ENCODE measurements around the gene FAM47E. TPM values are rescaled to one million over a fixed set of nuclear protein-coding genes. Genes with fewer than 3 reads are reported as not detected.

FAM47E gene
- total and polyA plus RNA-seq, 2 donors (not counting 3 experiments of a cell fraction or from before 2014, with no cell fraction given), result 0.11 TPM; not detected in 1

GRCh38 chr4:76216975-76217814, 34.3 kb upstream of the FAM47E start:
- H3K9me1 ChIP-seq (replicated peaks; ENCODE audit: control insufficient read depth, extremely low read depth, insufficient read depth, low read length), result no peaks in the 10 kb centered on the region
- H3K27me3 ChIP-seq (ENCODE audit: control insufficient read depth in 2 of 2, insufficient read depth in 2 of 2, low read length in 2 of 2), result no peaks in the 10 kb centered on the region
- H3K79me2 ChIP-seq (ENCODE audit: control insufficient read depth, insufficient read depth, low read length), result peaks cover 10% of the 10 kb centered on the region
- BruUV-seq (replicated peaks), result no TSS peak
- H3K27ac ChIP-seq (ENCODE audit: insufficient read depth, low read depth, low read length), result no peak overlapping the region
- FAIRE-seq, result no peak
- dilution Hi-C loops (cut with MboI; ENCODE audit: extremely low pct_ligation_motif_present, low sequenced_read_pairs), result no loop called here
- no peaks in the 10 kb centered on the region for H3K9me3 ChIP-seq (replicated peaks; ENCODE audit: control insufficient read depth, insufficient read depth, low read length)
- no peaks in the 10 kb centered on the region for H4K20me1 ChIP-seq (replicated peaks; ENCODE audit: control insufficient read depth, extremely low read depth, insufficient read depth, low read length)
- POLR2A ChIA-PET, result no interaction called here
- no peaks in the 10 kb centered on the region for H3K36me3 ChIP-seq (ENCODE audit: control insufficient read depth in 2 of 2, extremely low read depth in 1 of 2, insufficient read depth in 2 of 2, low read length in 2 of 2)
- no peak overlapping the region for H3K9ac ChIP-seq (replicated peaks; ENCODE audit: extremely low read depth, insufficient read depth, low read length)
- TF ChIP-seq MYC (IDR thresholded peaks at IDR 0.05; ENCODE audit: low read depth, low read length), result no peak
- no peak for TF ChIP-seq EZH2 (IDR thresholded peaks at IDR 0.05; ENCODE audit: borderline replicate concordance, low read depth, low read length, severe bottlenecking)
- no peak for TF ChIP-seq FOS (IDR thresholded peaks at IDR 0.05; ENCODE audit: borderline replicate concordance, insufficient read depth, low read length)
- no peak for TF ChIP-seq MAX (IDR thresholded peaks at IDR 0.05; ENCODE audit: insufficient read depth, insufficient read length)
- no peak for TF ChIP-seq POLR2A (IDR thresholded peaks at IDR 0.05; ENCODE audit: low read depth, low read length)
- TF ChIP-seq POLR2AphosphoS5 (IDR thresholded peaks at IDR 0.05; ENCODE audit: insufficient read depth, low read depth, low read length), result no peak
- TF ChIP-seq CTCF (IDR thresholded peaks at IDR 0.05; ENCODE audit: extremely low read depth in 1 of 2, insufficient read depth in 1 of 2, low read depth in 1 of 2, low read length in 2 of 2), result no peak
- no peak for TF ChIP-seq JUN (IDR thresholded peaks at IDR 0.05; ENCODE audit: borderline replicate concordance, insufficient read depth, insufficient read length, low read depth)
- no peak for TF ChIP-seq GATA2 (IDR thresholded peaks at IDR 0.05; ENCODE audit: insufficient read depth, insufficient read length, low read depth, low read length)
- no peak overlapping the region for H3K4me2 ChIP-seq (ENCODE audit: insufficient read depth, low read length)
- no peak overlapping the region for H2AFZ ChIP-seq (ENCODE audit: low read depth, low read length)
- peaks cover 13% of the 10 kb centered on the region for H3K4me1 ChIP-seq (ENCODE audit: control insufficient read depth, extremely low read depth, insufficient read depth, low read length)
- no peak overlapping the region for H3K4me3 ChIP-seq (replicated peaks in 1 of 3; ENCODE audit: insufficient read depth in 1 of 3, low read depth in 1 of 3, low read length in 3 of 3)
- DNase-seq (ENCODE audit: low read depth, low spot score), result no peak
- CTCF ChIA-PET, result interaction anchor here (9.1 kb wide), 1 partner anchor 38 kb away, joined by 89 read pairs; no protein-coding TSS in a partner anchor
- intact Hi-C loops (cut with micrococcal nuclease), result no loop called here

All from endothelial cell of umbilical vein (primary cell).